ENCODE results near the gene UBE2L3.
"Not testable (repeated sequence)": the region's sequence is repeated elsewhere in the genome, so short reads cannot be mapped to it uniquely, and the experiment has no call there.

UBE2L3 gene

GRCh38 chr22:21605887-21606564 lies 38.5 kb downstream of the UBE2L3 start:
- no peak for FAIRE-seq

GRCh38 chr22:21606775-21607174 lies 39.3 kb downstream of the UBE2L3 start:
- no peak for FAIRE-seq

- not testable (repeated sequence) for FAIRE-seq
These were observed 42.1 kb downstream of the UBE2L3 start for GRCh38 chr22:21609556-21610157.

- FAIRE-seq: no peak
These were observed 43.9 kb downstream of the UBE2L3 start for GRCh38 chr22:21611210-21611977.

- FAIRE-seq: no peak
These were observed 45.3 kb downstream of the UBE2L3 start for GRCh38 chr22:21612858-21613257.

- FAIRE-seq: no peak
These were observed 46.2 kb downstream of the UBE2L3 start for GRCh38 chr22:21613553-21614233.

GRCh38 chr22:21615731-21616130 lies 48.2 kb downstream of the UBE2L3 start:
- FAIRE-seq: no peak

- not testable (repeated sequence) for FAIRE-seq
These were observed 49.8 kb downstream of the UBE2L3 start for GRCh38 chr22:21617337-21617736.

GRCh38 chr22:21621025-21621424 lies 53.5 kb downstream of the UBE2L3 start:
- FAIRE-seq: no peak

- FAIRE-seq: no peak
These were observed 54.8 kb downstream of the UBE2L3 start for GRCh38 chr22:21622011-21622918.

- FAIRE-seq: no peak
These were observed 55.6 kb downstream of the UBE2L3 start for GRCh38 chr22:21622919-21623647.

- no peak for FAIRE-seq
These were observed 56.1 kb downstream of the UBE2L3 start for GRCh38 chr22:21623648-21623970.

- FAIRE-seq: no peak
These were observed 56.8 kb downstream of the UBE2L3 start for GRCh38 chr22:21624120-21624879.

GRCh38 chr22:21624880-21625791 lies 57.6 kb downstream of the UBE2L3 start:
- no peak for FAIRE-seq

GRCh38 chr22:21626073-21626734 lies 58.7 kb downstream of the UBE2L3 start:
- FAIRE-seq: no peak

- FAIRE-seq: no peak
These were observed 59.4 kb downstream of the UBE2L3 start for GRCh38 chr22:21626735-21627469.

- no peak for FAIRE-seq
These were observed 61.1 kb downstream of the UBE2L3 start for GRCh38 chr22:21628386-21629254.
